Muscle layer of duodenum (tissue), 2 donors: ENCODE data around the gene SP4.

Experiments used
- H3K27ac ChIP-seq: one replicate; pipeline ENCODE4 v1.7.0; 2013; ENCODE audit warnings: mild to moderate bottlenecking, low read length
- H3K27me3 ChIP-seq: one replicate; pipeline ENCODE4 v1.7.0; 2013; ENCODE audit warnings: low read depth, mild to moderate bottlenecking, control low read depth, low read length
- H3K36me3 ChIP-seq, 2 donors: one replicate each; pipeline ENCODE4 v1.7.0; 2013; ENCODE audit warnings: low read length in 2 of 2, control low read depth in 1 of 2, mild to moderate bottlenecking in 1 of 2; ENCODE audit not compliant: insufficient read depth in 2 of 2, control insufficient read depth in 1 of 2
- H3K4me1 ChIP-seq, 2 donors: one replicate each; pipeline ENCODE4 v1.7.0; 2013; ENCODE audit warnings: low read length in 2 of 2, mild to moderate bottlenecking in 2 of 2, control low read depth in 1 of 2, moderate library complexity in 1 of 2; ENCODE audit not compliant: insufficient read depth in 2 of 2, control insufficient read depth in 1 of 2
- H3K4me3 ChIP-seq, 2 donors: one replicate each; pipeline ENCODE4 v1.7.0; 2013; ENCODE audit warnings: low read length in 2 of 2, low read depth in 1 of 2, mild to moderate bottlenecking in 1 of 2
- H3K9me3 ChIP-seq, 2 donors: one replicate each; pipeline ENCODE4 v1.7.0; 2013; ENCODE audit warnings: low read length in 2 of 2, control low read depth in 1 of 2, mild to moderate bottlenecking in 1 of 2; ENCODE audit not compliant: control insufficient read depth in 1 of 2
- donor health status: healthy.

The SP4 gene

GRCh38 chr7:21427871-21428658, at the start of gene SP4:
Gene SP4, plus strand, starts transcription at chr7:21428083. Its CDS starts 169 bp downstream, at chr7:21428252.
- Histone ChIP-seq H3K36me3 (peaks cover 0 to 4% of the 10 kb centered on the region in 2 donors), H3K4me3 (peak within 1 kb of the TSS; percentile 85 to 88), H3K4me1 (peaks cover 6 to 31% of the 10 kb centered on the region in 2 donors), H3K27me3 (no peaks in the 10 kb centered on the region), H3K27ac (peak within 1 kb of the TSS; percentile 94), H3K9me3 (no peaks in the 10 kb centered on the region)

- Histone ChIP-seq H3K27ac (no peak overlapping the region), H3K27me3 (no peaks in the 10 kb centered on the region), H3K4me3 (no peak overlapping the region), H3K36me3 (no peaks in the 10 kb centered on the region), H3K4me1 (no peaks in the 10 kb centered on the region), H3K9me3 (no peaks in the 10 kb centered on the region)
Observed at GRCh38 chr7:21383227-21384220, 44.4 kb upstream of the SP4 start.

- no peaks in the 10 kb centered on the region for H3K36me3 ChIP-seq
- H3K27me3 ChIP-seq: no peaks in the 10 kb centered on the region
- no peaks in the 10 kb centered on the region for H3K9me3 ChIP-seq
- H3K27ac ChIP-seq: no peak overlapping the region
- no peak overlapping the region for H3K4me3 ChIP-seq
- no peaks in the 10 kb centered on the region for H3K4me1 ChIP-seq
Observed at GRCh38 chr7:21393937-21394336, 33.9 kb upstream of the SP4 start.

- no peaks in the 10 kb centered on the region for H3K36me3 ChIP-seq
- H3K9me3 ChIP-seq: peaks cover 0 to 4% of the 10 kb centered on the region in 2 donors
- H3K27me3 ChIP-seq: no peaks in the 10 kb centered on the region
- H3K27ac ChIP-seq: no peak overlapping the region
- H3K4me3 ChIP-seq: no peak overlapping the region
- no peaks in the 10 kb centered on the region for H3K4me1 ChIP-seq
Observed at GRCh38 chr7:21401944-21402343, 25.9 kb upstream of the SP4 start.

GRCh38 chr7:21407796-21408480, 19.9 kb upstream of the SP4 start:
- no peaks in the 10 kb centered on the region for H3K9me3 ChIP-seq
- H3K4me3 ChIP-seq: no peak overlapping the region
- no peak overlapping the region for H3K27ac ChIP-seq
- no peaks in the 10 kb centered on the region for H3K36me3 ChIP-seq
- H3K4me1 ChIP-seq: peaks cover 0 to 5% of the 10 kb centered on the region in 2 donors
- no peaks in the 10 kb centered on the region for H3K27me3 ChIP-seq

GRCh38 chr7:21408481-21408820, 19.4 kb upstream of the SP4 start:
- Histone ChIP-seq H3K36me3 (no peaks in the 10 kb centered on the region), H3K4me3 (no peak overlapping the region), H3K4me1 (peaks cover 0 to 5% of the 10 kb centered on the region in 2 donors), H3K27ac (no peak overlapping the region), H3K9me3 (no peaks in the 10 kb centered on the region), H3K27me3 (no peaks in the 10 kb centered on the region)

GRCh38 chr7:21412410-21412851, 15.5 kb upstream of the SP4 start:
- Histone ChIP-seq H3K4me3 (no peak overlapping the region), H3K4me1 (peaks cover 0 to 5% of the 10 kb centered on the region in 2 donors), H3K9me3 (no peaks in the 10 kb centered on the region), H3K27ac (no peak overlapping the region), H3K27me3 (no peaks in the 10 kb centered on the region), H3K36me3 (no peaks in the 10 kb centered on the region)

- no peaks in the 10 kb centered on the region for H3K9me3 ChIP-seq
- no peaks in the 10 kb centered on the region for H3K27me3 ChIP-seq
- no peaks in the 10 kb centered on the region for H3K36me3 ChIP-seq
- no peak overlapping the region for H3K27ac ChIP-seq
- no peak overlapping the region for H3K4me3 ChIP-seq
- peaks cover 0 to 5% of the 10 kb centered on the region in 2 donors for H3K4me1 ChIP-seq
Observed at GRCh38 chr7:21412957-21413356, 14.9 kb upstream of the SP4 start.

GRCh38 chr7:21413502-21413901, 14.4 kb upstream of the SP4 start:
- H3K27ac ChIP-seq: no peak overlapping the region
- no peaks in the 10 kb centered on the region for H3K36me3 ChIP-seq
- no peaks in the 10 kb centered on the region for H3K27me3 ChIP-seq
- H3K4me3 ChIP-seq: no peak overlapping the region
- peaks cover 0 to 5% of the 10 kb centered on the region in 2 donors for H3K4me1 ChIP-seq
- no peaks in the 10 kb centered on the region for H3K9me3 ChIP-seq

- peaks cover 0 to 5% of the 10 kb centered on the region in 2 donors for H3K4me1 ChIP-seq
- no peaks in the 10 kb centered on the region for H3K36me3 ChIP-seq
- no peaks in the 10 kb centered on the region for H3K27me3 ChIP-seq
- no peak overlapping the region for H3K27ac ChIP-seq
- H3K4me3 ChIP-seq: no peak overlapping the region
- no peaks in the 10 kb centered on the region for H3K9me3 ChIP-seq
Observed at GRCh38 chr7:21414795-21415393, 13.0 kb upstream of the SP4 start.
